H1 (cell line): Measurements from ENCODE around the gene LVRN. TPM values are rescaled to one million over a fixed set of nuclear protein-coding genes. Genes with fewer than 3 reads are reported as not detected.

ENCODE experiments used
- CBX8 ChIP-seq: fragments of 300-800, 300-1000 bp; sonication (generic); IDR thresholded peaks from 2 replicates; pipeline ENCODE4 v1.7.1; 2016; ENCODE audit warnings: low read depth, low read length, borderline replicate concordance
- E2F6 ChIP-seq: IDR thresholded peaks from 2 replicates; pipeline ENCODE4 v1.6.1; 2012; ENCODE audit warnings: inconsistent platforms
- EP300 ChIP-seq, 2 experiments: IDR thresholded peaks; 1 replicate in 1 of 2; 2 replicates in 1 of 2; pipeline ENCODE4 v1.6.1; 2011 to 2012; ENCODE audit warnings: low read depth in 2 of 2, low read length in 2 of 2, mild to moderate bottlenecking in 2 of 2, borderline replicate concordance in 1 of 2, inconsistent platforms in 1 of 2, moderate library complexity in 1 of 2
- JUND ChIP-seq: IDR thresholded peaks from 2 replicates; pipeline ENCODE4 v1.6.1; 2011; ENCODE audit warnings: mild to moderate bottlenecking, improper control_type of control experiment, low read length
- SRF ChIP-seq: IDR thresholded peaks from 2 replicates; pipeline ENCODE4 v1.6.1; 2011; ENCODE audit warnings: mild to moderate bottlenecking, low read depth, low read length, moderate library complexity
- polyA plus RNA-seq, 7 experiments: library from polyadenylated mRNA; depleted of rRNA in 3 of 7; stranded (reverse) in 5 of 7; unstranded in 2 of 7; fragments of >200 nt in 5 of 7; fragments of 200-250 nt in 2 of 7; gene quantifications; 1 replicate in 5 of 7; 2 replicates in 1 of 7; 4 replicates in 1 of 7; pipeline versions ENCODE4 v1.2.1 to v1.2.3, GENCODE V29; 2011 to 2013; ENCODE audit warnings: missing spikeins in 2 of 7, mixed read lengths in 2 of 7
- total RNA-seq: library from RNA; stranded (reverse); fragmentation: NEBNext Ultra II Directional; extraction: Animal tissue kit (Norgen Biotek cat#: 25700); gene quantifications from 2 replicates; pipeline ENCODE4 v1.2.1, GENCODE V29; 2021

LVRN gene
- total and polyA plus RNA-seq, 2 of the 8 experiments (the other 6 are each of a cell fraction or from before 2014, with no cell fraction given) = 0.08 to 0.09 TPM

DNA sequence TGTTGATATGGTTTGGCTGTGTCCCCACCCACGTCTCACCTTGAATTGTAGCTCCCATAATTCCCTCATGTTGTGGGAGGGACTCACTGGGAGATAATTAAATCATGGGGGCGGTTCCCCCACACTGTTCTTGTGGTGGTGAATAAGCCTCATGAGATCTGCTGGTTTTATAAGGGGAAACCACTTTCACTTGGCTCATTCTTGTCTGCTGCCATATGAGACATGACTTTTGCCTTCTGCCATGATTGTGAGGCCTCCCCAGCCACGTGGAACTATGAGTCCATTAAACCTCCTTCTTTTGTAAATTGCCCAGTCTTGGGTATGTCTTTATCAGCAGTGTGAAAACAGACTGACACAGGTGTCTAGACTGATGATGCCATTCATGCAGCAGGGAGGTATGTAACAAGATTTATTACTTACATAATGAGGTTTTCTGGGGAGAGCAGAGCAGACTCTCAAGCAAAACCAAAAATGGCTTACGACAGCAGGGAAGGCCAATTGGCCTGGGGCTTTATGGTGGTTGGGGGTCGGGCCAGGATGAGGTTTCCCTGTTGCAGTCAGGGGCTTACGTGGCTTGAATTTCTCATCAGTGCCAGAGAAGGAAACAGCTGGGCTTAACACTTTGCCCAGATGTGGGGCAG lies 113.0 kb downstream of the LVRN start (continued):
- TF ChIP-seq EP300 (IDR thresholded peaks at IDR 0.05; ENCODE audit: borderline replicate concordance in 1 of 2, low read depth in 2 of 2, low read length in 2 of 2) = no peak
- no peak for TF ChIP-seq SRF
- TF ChIP-seq JUND = no peak
- no peak for TF ChIP-seq E2F6
- TF ChIP-seq CBX8 = no peak
- TF ChIP-seq, all 59 proteins: peak for 0
